ENCODE data around the gene ADAM10. TPM values are rescaled to one million over a fixed set of nuclear protein-coding genes. Genes with fewer than 3 reads are reported as not detected.

ADAM10 gene
- total RNA-seq, 2 experiments from 2014 or later, result 61.9 to 103 TPM

DNA sequence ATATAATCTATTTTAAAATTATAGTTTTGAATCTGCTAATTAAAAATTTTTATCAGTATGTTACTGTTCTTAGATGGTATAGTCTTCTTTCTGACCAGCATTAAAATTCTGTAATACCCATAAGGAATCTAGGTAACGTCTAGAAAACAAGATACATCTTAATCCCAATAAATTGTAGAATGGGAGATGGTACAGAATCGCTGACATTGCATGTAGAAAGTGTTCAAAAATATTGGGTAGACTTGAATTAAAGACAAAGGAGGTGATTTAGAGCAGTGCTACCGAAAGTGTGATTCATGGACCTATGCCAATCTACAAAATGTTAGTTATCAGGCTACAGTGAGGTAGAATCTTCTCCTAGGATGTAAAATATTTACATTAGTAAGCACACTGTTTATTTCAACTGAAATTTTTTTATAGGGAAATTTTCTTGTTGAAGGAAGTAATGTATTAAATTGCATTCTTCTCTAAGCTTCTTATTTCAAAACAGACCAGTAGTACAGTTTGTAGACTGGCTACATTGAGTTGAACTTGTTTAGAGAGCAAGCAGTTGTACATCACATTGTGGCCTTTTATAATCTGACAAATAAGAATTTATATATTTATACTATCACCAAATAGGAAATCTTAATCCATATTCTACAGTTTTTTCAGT is 38.7 kb upstream of the ADAM10 start:
- no peak for DNase-seq (ENCODE audit: low spot score)
- BruUV-seq (replicated peaks), result no TSS peak
- no peak overlapping the region for H3K4me2 ChIP-seq (ENCODE audit: low read length)
- no peak overlapping the region for H3K4me3 ChIP-seq (ENCODE audit: low read depth, low read length, poor library complexity, severe bottlenecking)
- no peaks in the 10 kb centered on the region for H3K4me1 ChIP-seq (ENCODE audit: insufficient read depth, low read length, poor library complexity, severe bottlenecking)
- peaks cover 4% of the 10 kb centered on the region; the same call in 1 of the 2 replicates for H3K79me2 ChIP-seq (ENCODE audit: insufficient read depth, low read depth, low read length)
- no peak overlapping the region for H3K27ac ChIP-seq (ENCODE audit: low read depth, low read length, poor library complexity, severe bottlenecking)
- H3K36me3 ChIP-seq (ENCODE audit: insufficient read depth, low read length), result no peaks in the 10 kb centered on the region
- H3K9me3 ChIP-seq (ENCODE audit: low read length), result no peaks in the 10 kb centered on the region
- no peak overlapping the region for H2AFZ ChIP-seq (ENCODE audit: low read length)
- intact Hi-C loops (cut with micrococcal nuclease; ENCODE audit: unreplicated experiment), result no loop called here
- CTCF ChIA-PET (ENCODE audit: unreplicated experiment), result no interaction called here
- H4K20me1 ChIP-seq (ENCODE audit: insufficient read depth, low read length), result no peaks in the 10 kb centered on the region
- no peak for TF ChIP-seq EZH2phosphoT487 (IDR thresholded peaks at IDR 0.05; ENCODE audit: borderline replicate concordance, low read depth, low read length)
- TF ChIP-seq, protein P1, sequence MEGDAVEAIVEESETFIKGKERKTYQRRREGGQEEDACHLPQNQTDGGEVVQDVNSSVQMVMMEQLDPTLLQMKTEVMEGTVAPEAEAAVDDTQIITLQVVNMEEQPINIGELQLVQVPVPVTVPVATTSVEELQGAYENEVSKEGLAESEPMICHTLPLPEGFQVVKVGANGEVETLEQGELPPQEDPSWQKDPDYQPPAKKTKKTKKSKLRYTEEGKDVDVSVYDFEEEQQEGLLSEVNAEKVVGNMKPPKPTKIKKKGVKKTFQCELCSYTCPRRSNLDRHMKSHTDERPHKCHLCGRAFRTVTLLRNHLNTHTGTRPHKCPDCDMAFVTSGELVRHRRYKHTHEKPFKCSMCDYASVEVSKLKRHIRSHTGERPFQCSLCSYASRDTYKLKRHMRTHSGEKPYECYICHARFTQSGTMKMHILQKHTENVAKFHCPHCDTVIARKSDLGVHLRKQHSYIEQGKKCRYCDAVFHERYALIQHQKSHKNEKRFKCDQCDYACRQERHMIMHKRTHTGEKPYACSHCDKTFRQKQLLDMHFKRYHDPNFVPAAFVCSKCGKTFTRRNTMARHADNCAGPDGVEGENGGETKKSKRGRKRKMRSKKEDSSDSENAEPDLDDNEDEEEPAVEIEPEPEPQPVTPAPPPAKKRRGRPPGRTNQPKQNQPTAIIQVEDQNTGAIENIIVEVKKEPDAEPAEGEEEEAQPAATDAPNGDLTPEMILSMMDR (conservative IDR thresholded peaks at IDR 0.05; ENCODE audit: low read length), result no peak
- POLR2A ChIA-PET, result no interaction called here
- H3K9me2 ChIP-seq (ENCODE audit: insufficient read depth, low read length), result no peaks in the 10 kb centered on the region

DNA sequence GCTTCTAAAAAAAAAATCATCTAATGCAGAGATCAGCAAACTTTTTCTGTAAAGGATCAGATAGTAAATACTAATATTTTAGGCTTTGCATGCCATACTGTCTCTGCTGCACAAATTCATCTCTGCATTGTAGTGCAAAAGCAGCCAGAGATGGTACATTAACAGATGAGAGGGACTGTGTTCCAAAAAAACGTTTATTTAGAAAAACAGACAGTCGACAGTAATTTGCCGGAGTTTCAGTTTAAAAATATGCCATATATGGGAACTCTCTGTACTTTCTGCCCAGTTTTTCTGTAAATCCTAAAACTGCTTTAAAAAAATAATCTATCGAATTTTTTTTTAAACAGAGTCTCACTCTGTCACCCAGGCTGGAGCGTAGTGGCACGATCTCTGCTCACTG is 35.8 kb upstream of the ADAM10 start:
- TF ChIP-seq, protein P1 (conservative IDR thresholded peaks at IDR 0.05; ENCODE audit: low read length), result no peak
- ChIA-PET CTCF (ENCODE audit: unreplicated experiment) (no interaction called here), POLR2A (interaction anchor here (0.6 to 2.1 kb wide), 2 partner anchors 14 to 16 kb away, joined by 4 to 8 read pairs; partner anchors contain the start of gene MINDY2)
- no peak overlapping the region for H3K4me3 ChIP-seq (ENCODE audit: low read depth, low read length, poor library complexity, severe bottlenecking)
- no peak overlapping the region for H3K27ac ChIP-seq (ENCODE audit: low read depth, low read length, poor library complexity, severe bottlenecking)
- no peaks in the 10 kb centered on the region for H3K36me3 ChIP-seq (ENCODE audit: insufficient read depth, low read length)
- intact Hi-C loops (cut with micrococcal nuclease; ENCODE audit: unreplicated experiment), result no loop called here
- H2AFZ ChIP-seq (ENCODE audit: low read length), result no peak overlapping the region
- no peaks in the 10 kb centered on the region for H3K9me3 ChIP-seq (ENCODE audit: low read length)
- no peak overlapping the region for H3K4me2 ChIP-seq (ENCODE audit: low read length)
- H4K20me1 ChIP-seq (ENCODE audit: insufficient read depth, low read length), result no peaks in the 10 kb centered on the region
- BruUV-seq (replicated peaks), result no TSS peak
- DNase-seq (ENCODE audit: low spot score), result no peak
- H3K4me1 ChIP-seq (ENCODE audit: insufficient read depth, low read length, poor library complexity, severe bottlenecking), result no peaks in the 10 kb centered on the region
- peaks cover 4% of the 10 kb centered on the region; the same call in 1 of the 2 replicates for H3K79me2 ChIP-seq (ENCODE audit: insufficient read depth, low read depth, low read length)
- H3K9me2 ChIP-seq (ENCODE audit: insufficient read depth, low read length), result no peaks in the 10 kb centered on the region

DNA sequence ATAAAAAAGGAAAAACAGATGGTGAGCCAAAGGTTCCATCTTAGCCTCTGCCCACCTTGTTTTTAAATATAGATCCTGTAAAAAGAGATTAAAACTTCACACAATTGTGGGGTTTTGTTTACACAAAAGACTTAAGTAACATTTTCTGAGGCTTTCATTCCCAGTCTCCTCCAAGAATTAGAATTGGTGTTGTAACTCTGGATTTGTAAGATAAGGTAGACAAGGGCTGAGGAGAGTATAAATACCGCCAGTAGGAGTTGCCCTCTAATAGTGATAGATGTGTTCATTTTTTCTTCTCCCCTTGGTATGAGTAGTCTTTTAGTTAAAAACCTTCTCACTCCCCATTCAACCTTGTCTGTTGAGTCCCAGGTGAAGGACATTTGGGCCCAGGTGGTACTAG is 30.0 kb upstream of the ADAM10 start:
- Histone ChIP-seq H3K9me3 (ENCODE audit: low read length) (no peaks in the 10 kb centered on the region), H4K20me1 (ENCODE audit: insufficient read depth, low read length) (no peaks in the 10 kb centered on the region), H3K79me2 (ENCODE audit: insufficient read depth, low read depth, low read length) (peaks cover 11% of the 10 kb centered on the region; the same call in 1 of the 2 replicates), H3K9me2 (ENCODE audit: insufficient read depth, low read length) (no peaks in the 10 kb centered on the region), H3K36me3 (ENCODE audit: insufficient read depth, low read length) (no peaks in the 10 kb centered on the region), H3K27ac (ENCODE audit: low read depth, low read length, poor library complexity, severe bottlenecking) (no peak overlapping the region), H3K4me2 (ENCODE audit: low read length) (no peak overlapping the region), H3K4me1 (ENCODE audit: insufficient read depth, low read length, poor library complexity, severe bottlenecking) (peaks cover 11% of the 10 kb centered on the region), H2AFZ (ENCODE audit: low read length) (no peak overlapping the region), H3K4me3 (ENCODE audit: low read depth, low read length, poor library complexity, severe bottlenecking) (no peak overlapping the region)
- TF ChIP-seq EZH2phosphoT487 (IDR thresholded peaks at IDR 0.05; ENCODE audit: borderline replicate concordance, low read depth, low read length), result no peak
- TF ChIP-seq, protein P1 (conservative IDR thresholded peaks at IDR 0.05; ENCODE audit: low read length), result no peak
- no peak for DNase-seq (ENCODE audit: low spot score)
- ChIA-PET CTCF (ENCODE audit: unreplicated experiment) (no interaction called here), POLR2A (no interaction called here)
- BruUV-seq (replicated peaks), result no TSS peak
- intact Hi-C loops (cut with micrococcal nuclease; ENCODE audit: unreplicated experiment), result no loop called here
